GM19240 (cell line): ENCODE results near the gene PWP2.
"Not testable (repeated sequence)": the region's sequence is repeated elsewhere in the genome, so short reads cannot be mapped to it uniquely, and the experiment has no call there.

Experiments
- DNase-seq: peaks from one replicate; pipeline ENCODE4 v3.0.0; 2011; ENCODE audit warnings: low spot score; ENCODE audit not compliant: insufficient read length

Gene PWP2

GRCh38 chr21:44138039-44138438 is 30.8 kb downstream of the PWP2 start:
- DNase-seq, result not testable (repeated sequence)

GRCh38 chr21:44139787-44140551 is 32.8 kb downstream of the PWP2 start:
- DNase-seq, result not testable (repeated sequence)

- DNase-seq, result not testable (repeated sequence)
Observed at GRCh38 chr21:44140552-44140932, 33.3 kb downstream of the PWP2 start.

GRCh38 chr21:44142470-44142869 is 35.3 kb downstream of the PWP2 start:
- not testable (repeated sequence) for DNase-seq

- not testable (repeated sequence) for DNase-seq
Observed at GRCh38 chr21:44143380-44143779, 36.2 kb downstream of the PWP2 start.

- DNase-seq, result not testable (repeated sequence)
Observed at GRCh38 chr21:44143996-44144395, 36.8 kb downstream of the PWP2 start.

GRCh38 chr21:44144784-44145602 is 37.8 kb downstream of the PWP2 start:
- not testable (repeated sequence) for DNase-seq

- not testable (repeated sequence) for DNase-seq
Observed at GRCh38 chr21:44145616-44146015, 38.4 kb downstream of the PWP2 start.

GRCh38 chr21:44147108-44147507 is 39.9 kb downstream of the PWP2 start:
- DNase-seq, result not testable (repeated sequence)

- DNase-seq, result not testable (repeated sequence)
Observed at GRCh38 chr21:44150255-44150654, 43.1 kb downstream of the PWP2 start.

GRCh38 chr21:44153214-44153888 is 46.2 kb downstream of the PWP2 start:
- not testable (repeated sequence) for DNase-seq

- not testable (repeated sequence) for DNase-seq
Observed at GRCh38 chr21:44153889-44154228, 46.7 kb downstream of the PWP2 start.

GRCh38 chr21:44154816-44155230 is 47.6 kb downstream of the PWP2 start:
- DNase-seq, result not testable (repeated sequence)

GRCh38 chr21:44155231-44155993 is 48.2 kb downstream of the PWP2 start:
- DNase-seq, result not testable (repeated sequence)

GRCh38 chr21:44155994-44156380 is 48.8 kb downstream of the PWP2 start:
- not testable (repeated sequence) for DNase-seq

GRCh38 chr21:44157439-44158081 is 50.4 kb downstream of the PWP2 start:
- not testable (repeated sequence) for DNase-seq

- DNase-seq, result not testable (repeated sequence)
Observed at GRCh38 chr21:44158082-44158468, 50.9 kb downstream of the PWP2 start.

GRCh38 chr21:44159349-44160297 is 52.4 kb downstream of the PWP2 start:
- not testable (repeated sequence) for DNase-seq

GRCh38 chr21:44160298-44160672 is 53.1 kb downstream of the PWP2 start:
- not testable (repeated sequence) for DNase-seq
